Measurements from ENCODE around the gene DCAF4. TPM values are rescaled to one million over a fixed set of nuclear protein-coding genes. Genes with fewer than 3 reads are reported as not detected.

DCAF4 gene
- total RNA-seq, 1 donor from 2014 or later, result 6.7 TPM

Other genes with a start within 250 kb of the DCAF4 start
- gene DPF3, start 32.4 kb upstream of the DCAF4 start, total RNA-seq, result 0.99 and 1.3 TPM in 2 replicates
- 12.4 and 16.9 TPM in 2 replicates for gene ZFYVE1, start 100.6 kb downstream of the DCAF4 start, total RNA-seq
- 15.3 and 16.7 TPM in 2 replicates for gene RBM25, start 132.1 kb downstream of the DCAF4 start, total RNA-seq
- gene PSEN1, start 210.0 kb downstream of the DCAF4 start, total RNA-seq, result 30.1 and 38.5 TPM in 2 replicates